Brain microvascular endothelial cell (primary cell): ENCODE measurements around the gene FER1L5.

Experiments used
- DNase-seq: peaks from one replicate; pipeline ENCODE4 v3.0.0-alpha.2; 2020
- H3K27ac ChIP-seq: fragments of 250-450 bp; sonication (Bioruptor Pico); 2 replicates; pipeline ENCODE4 v1.5.1; 2020; ENCODE audit warnings: mild to moderate bottlenecking, moderate library complexity
- H3K27me3 ChIP-seq: fragments of 250-450 bp; sonication (Bioruptor Pico); replicated peaks from 2 replicates; pipeline ENCODE4 v1.5.1; 2020; ENCODE audit warnings: mild to moderate bottlenecking
- H3K36me3 ChIP-seq: fragments of 250-450 bp; sonication (Bioruptor Pico); replicated peaks from 2 replicates; pipeline ENCODE4 v1.5.1; 2020; ENCODE audit warnings: mild to moderate bottlenecking
- H3K4me3 ChIP-seq: 2 replicates; pipeline ENCODE4 v1.5.1; 2011; ENCODE audit warnings: low read depth, mild to moderate bottlenecking, control low read depth, low read length, moderate library complexity
- CTCF ChIP-seq: IDR thresholded peaks from 2 replicates; pipeline ENCODE4 v1.5.1; 2011; ENCODE audit warnings: low read depth, mild to moderate bottlenecking, moderate library complexity, low read length, control low read depth, inconsistent platforms; ENCODE audit errors: missing control alignments
- in situ Hi-C: cut with HindIII; loops from 2 replicates; pipeline ENCODE4 v1.10.0; 2017; ENCODE audit warnings: low sequenced_read_pairs, low pct_ligation_motif_present

Gene FER1L5

GRCh38 chr2:96669539-96670215, 27.1 kb downstream of the FER1L5 start:
- Histone ChIP-seq H3K27me3 (no peaks in the 10 kb centered on the region), H3K36me3 (no peaks in the 10 kb centered on the region), H3K27ac (no peak overlapping the region), H3K4me3 (no peak overlapping the region)
- DNase-seq: no peak
- TF ChIP-seq CTCF: no peak
- in situ Hi-C loops: no loop called here

- DNase-seq: no peak
- in situ Hi-C loops: no loop called here
- TF ChIP-seq CTCF: no peak
- no peak overlapping the region for H3K27ac ChIP-seq
- H3K27me3 ChIP-seq: no peaks in the 10 kb centered on the region
- H3K36me3 ChIP-seq: no peaks in the 10 kb centered on the region
- H3K4me3 ChIP-seq: no peak overlapping the region
Observed at GRCh38 chr2:96679848-96680247, 37.3 kb downstream of the FER1L5 start.

GRCh38 chr2:96680561-96681141, 38.1 kb downstream of the FER1L5 start:
- H3K27me3 ChIP-seq: no peaks in the 10 kb centered on the region

GRCh38 chr2:96681540-96681939, 39.0 kb downstream of the FER1L5 start:
- no peak for TF ChIP-seq CTCF
- Histone ChIP-seq H3K27ac (no peak overlapping the region), H3K27me3 (no peaks in the 10 kb centered on the region), H3K4me3 (no peak overlapping the region), H3K36me3 (no peaks in the 10 kb centered on the region)
- no peak for DNase-seq
- in situ Hi-C loops: no loop called here

More at GRCh38 chr2:96680561-96681141, 38.1 kb downstream of the FER1L5 start:
- Histone ChIP-seq H3K36me3 (no peaks in the 10 kb centered on the region), H3K27ac (no peak overlapping the region), H3K4me3 (no peak overlapping the region)
- TF ChIP-seq CTCF: no peak
- in situ Hi-C loops: no loop called here
- DNase-seq: no peak

GRCh38 chr2:96683307-96683706, 40.7 kb downstream of the FER1L5 start:
- Histone ChIP-seq H3K36me3 (no peaks in the 10 kb centered on the region), H3K27ac (no peak overlapping the region), H3K27me3 (no peaks in the 10 kb centered on the region), H3K4me3 (no peak overlapping the region)
- no peak for TF ChIP-seq CTCF
- in situ Hi-C loops: no loop called here
- DNase-seq: no peak
